ENCODE data around the gene C8B.

The C8B gene

DNA sequence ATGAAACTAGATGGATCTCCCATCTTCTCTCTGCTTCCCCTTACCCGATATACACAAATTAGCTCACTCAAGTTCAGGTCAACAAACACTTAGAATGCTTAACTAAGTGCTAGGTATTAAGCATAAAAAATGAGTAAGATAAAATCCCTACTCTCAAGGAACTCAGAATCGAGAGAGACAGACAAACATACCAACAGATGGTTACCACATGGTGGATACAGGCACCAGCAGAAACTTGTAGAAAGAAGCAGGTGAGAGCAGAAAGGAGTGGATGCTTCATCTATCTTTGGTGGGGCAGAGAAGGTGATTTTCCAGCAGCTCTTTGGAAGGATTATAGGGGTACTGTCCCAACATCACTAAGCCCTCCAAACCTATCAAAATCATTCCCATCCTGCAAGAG is 32.2 kb downstream of the C8B start:
- DNase-seq (ENCODE audit: low read depth in 3 of 3, low spot score in 1 of 3) = no peak

DNA sequence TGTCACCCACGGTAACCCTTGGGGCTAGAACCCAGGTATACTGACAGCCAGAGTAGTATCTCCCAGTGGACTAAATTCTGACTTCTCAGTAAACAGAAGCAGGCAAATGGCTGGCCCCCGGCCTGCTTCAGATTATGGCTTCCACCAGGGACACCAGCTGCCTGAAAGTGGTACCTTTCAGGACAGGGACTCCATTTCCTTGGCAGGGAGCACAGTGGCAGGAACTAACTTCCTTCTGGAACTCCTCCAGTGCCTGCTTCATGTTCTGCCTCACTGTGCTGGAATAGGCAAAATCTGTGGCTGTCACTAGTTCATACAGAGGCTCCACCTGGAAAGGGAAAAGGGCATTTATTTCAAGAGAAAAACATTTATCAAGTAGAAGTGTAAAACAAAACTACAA is 32.7 kb downstream of the C8B start:
- DNase-seq (ENCODE audit: low read depth in 3 of 3, low spot score in 1 of 3) = no peak

DNA sequence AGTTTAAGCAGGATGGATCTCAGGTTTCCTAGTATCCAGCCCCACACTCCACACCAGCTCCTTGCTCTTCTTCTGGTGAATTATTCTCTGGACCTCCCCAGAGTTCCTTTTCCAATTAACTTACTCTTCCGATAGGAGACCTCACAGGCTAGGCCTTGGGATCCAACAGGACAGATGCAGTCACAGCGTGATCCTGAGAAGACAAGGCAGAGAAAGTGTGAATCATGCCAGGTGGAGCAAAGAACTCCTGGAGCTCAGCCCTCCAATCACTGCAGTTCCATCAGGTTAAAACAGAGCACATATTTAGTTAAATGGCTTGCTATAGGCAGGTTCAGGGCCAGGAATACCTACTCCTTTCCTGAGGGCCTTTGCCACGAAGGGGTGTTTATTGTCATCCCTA is 34.1 kb downstream of the C8B start:
- no peak for DNase-seq (ENCODE audit: low read depth in 3 of 3, low spot score in 1 of 3)

DNA sequence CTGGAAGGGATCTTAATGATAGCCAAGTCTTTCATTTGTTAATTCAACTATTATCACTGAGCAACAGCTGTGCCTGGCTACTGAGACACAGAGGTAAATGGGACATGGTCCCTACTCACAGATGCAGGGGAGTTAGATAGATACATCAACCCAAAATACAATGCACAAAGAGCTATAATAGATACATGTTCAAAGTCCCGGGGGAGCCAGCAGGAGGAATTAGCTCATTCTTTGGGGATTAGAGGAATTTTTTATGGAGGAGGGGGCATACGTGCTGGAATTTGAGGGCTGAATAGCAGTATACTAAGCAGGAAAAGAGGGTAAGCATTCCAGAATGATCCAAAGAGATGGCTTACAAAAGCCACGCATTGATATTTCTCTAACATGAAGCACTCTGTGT is 34.6 kb downstream of the C8B start:
- DNase-seq (ENCODE audit: low read depth in 3 of 3, low spot score in 1 of 3) = no peak

DNA sequence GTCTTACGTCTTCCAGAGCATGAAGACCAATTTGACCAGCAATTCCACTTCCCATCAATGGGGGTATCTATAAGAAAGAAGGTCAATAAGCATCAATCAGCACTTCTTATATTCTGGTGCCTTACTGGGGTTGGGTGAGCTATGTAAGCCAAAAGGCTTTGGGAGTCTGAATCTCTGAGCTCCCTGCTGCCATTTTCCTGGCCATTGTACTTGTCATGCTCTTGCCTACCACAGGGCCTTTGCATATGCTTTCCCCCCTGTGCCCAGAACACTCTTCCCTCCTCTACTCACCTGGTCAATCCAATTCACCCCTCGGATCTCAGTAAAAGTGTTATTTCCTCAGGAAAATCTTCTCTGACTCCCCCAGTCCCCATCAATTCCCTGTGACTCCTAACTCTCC is 36.3 kb downstream of the C8B start:
- DNase-seq (ENCODE audit: low read depth in 3 of 3, low spot score in 1 of 3) = no peak

DNA sequence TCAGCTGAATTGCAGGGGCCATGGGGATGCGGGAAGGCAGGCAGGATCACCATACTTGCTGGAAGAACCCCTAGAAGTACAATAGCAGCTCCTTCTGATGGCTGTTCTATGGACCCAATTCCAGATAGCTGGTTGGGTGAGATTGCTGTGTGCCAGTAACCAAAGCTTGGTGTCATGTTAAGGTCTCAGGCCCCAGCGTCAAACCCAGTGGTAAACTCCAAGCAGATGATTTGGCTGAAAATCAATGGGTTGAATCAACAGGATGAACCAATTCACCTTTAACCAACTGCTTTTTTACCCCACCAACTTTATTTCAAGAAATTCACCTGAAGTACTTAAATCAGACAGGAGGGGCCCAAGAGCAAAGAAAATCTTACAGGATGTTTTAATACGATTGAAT is 37.8 kb downstream of the C8B start:
- no peak for DNase-seq (ENCODE audit: low read depth in 3 of 3, low spot score in 1 of 3)

DNA sequence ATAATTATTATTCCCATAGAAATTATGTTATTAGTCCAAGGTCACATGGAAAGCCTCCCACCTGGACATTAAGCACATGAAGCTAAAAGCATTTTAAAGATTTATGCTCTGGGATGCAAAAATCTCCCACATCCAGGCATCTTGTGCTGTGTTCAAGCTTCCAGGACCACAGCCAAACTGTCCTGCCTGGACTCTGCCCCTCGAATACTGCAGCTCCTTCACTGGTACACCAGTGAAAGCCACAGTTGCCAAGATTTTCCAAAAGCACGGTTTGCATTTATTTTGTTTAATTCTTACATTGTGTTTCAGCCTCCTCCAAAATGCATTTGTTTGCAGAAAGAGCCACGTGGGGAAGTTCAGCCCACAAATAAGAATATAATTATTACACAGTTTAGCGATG is 38.6 kb downstream of the C8B start:
- DNase-seq (ENCODE audit: low read depth in 3 of 3, low spot score in 1 of 3) = no peak

DNA sequence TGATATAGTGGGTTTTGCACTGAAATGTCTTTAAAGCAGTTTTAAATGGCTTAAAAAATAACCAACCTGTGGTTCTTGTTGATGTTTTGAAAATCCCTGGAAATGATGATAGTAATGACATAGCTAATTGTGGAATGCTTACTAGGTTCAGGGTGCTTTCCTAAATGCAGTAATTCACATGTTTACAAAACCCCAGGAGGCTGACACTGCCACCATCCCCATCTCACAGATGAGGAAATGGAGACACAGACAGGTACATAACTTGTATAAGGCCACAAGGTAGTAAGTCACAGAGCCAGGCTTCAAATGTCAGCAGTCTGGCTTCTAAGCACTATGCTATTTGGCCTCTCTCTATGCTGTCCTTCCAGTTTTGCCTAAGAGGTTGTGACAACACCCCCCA is 40.6 kb downstream of the C8B start:
- no peak for DNase-seq (ENCODE audit: low read depth in 3 of 3, low spot score in 1 of 3)

DNA sequence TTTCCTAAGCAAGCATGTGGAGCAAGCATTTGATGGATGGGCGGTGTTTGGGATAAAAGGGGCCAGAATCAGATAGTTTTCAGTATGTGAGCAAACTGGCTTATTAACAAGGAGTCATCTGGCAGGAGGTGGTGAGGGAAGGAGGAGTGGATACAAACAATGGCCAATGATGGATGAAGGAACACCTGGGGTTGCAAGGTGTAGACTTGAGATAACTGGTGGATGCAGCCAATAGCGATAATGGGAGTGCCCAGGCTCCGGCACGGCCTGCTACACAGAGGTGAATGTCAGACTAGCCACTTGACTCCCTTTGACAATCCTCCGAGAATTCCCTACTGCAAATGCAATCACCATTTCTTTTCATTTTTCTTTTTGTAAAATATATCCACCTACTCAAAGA is 41.7 kb downstream of the C8B start:
- no peak for DNase-seq (ENCODE audit: low read depth in 3 of 3, low spot score in 1 of 3)

DNA sequence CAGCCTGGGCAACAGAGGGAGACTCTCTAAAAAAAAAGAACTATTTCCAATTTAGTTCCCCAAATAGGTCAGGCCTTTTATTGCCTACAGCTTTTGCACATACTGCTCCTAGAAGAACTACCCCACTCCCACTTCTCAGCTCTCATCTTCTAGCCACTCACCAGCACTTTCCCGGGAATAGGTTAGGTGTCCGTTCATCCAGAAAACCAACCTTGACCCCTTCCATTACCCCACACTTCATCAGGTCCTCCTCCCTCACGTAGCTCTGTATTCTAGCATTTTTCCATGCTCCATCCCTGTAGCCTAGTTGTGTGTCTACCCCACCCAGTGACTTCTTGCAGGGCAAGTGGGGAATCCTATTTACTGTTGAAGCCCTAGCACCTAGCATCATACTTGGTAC is 42.6 kb downstream of the C8B start:
- DNase-seq (ENCODE audit: low read depth in 3 of 3, low spot score in 1 of 3) = no peak

DNA sequence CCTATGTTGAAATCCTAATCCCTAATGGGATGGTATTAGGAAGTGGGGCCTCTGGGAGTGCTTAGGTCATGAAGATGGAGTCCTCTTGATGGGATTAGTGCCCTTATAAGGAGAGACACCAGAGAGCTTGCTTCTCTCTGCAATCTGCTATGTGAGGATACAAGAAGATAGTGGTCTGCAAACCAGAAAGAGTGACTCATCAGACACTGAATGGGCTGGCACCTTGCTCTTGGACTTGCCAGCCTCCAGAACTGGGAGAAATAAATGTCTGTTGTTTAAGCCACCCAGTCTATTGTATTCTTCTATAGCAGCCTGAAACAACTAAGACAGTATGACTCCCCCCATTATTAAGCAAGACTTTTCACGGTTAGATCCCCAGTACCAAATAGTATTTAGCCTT is 43.3 kb downstream of the C8B start:
- DNase-seq (ENCODE audit: low read depth in 3 of 3, low spot score in 1 of 3) = no peak

DNA sequence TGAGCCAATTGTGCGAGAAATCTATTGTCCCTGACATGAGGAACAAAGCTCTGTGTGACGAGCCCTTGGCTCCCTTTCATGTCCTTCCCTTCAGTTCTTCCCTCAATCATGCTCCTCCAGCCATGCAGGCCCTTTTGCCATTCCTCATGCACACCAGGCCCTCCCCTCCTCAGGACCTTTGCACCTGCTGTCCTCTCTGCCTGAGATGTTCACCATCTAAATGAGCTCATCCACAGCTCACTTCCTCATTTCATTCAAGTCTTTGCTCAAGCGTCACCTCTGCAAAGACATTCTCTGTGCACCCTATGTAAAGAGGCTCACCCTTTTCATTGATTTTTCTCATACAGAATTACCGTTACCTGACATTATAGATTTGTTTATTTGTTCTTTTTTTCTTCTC is 43.7 kb downstream of the C8B start:
- DNase-seq (ENCODE audit: low read depth in 3 of 3, low spot score in 1 of 3) = no peak

DNA sequence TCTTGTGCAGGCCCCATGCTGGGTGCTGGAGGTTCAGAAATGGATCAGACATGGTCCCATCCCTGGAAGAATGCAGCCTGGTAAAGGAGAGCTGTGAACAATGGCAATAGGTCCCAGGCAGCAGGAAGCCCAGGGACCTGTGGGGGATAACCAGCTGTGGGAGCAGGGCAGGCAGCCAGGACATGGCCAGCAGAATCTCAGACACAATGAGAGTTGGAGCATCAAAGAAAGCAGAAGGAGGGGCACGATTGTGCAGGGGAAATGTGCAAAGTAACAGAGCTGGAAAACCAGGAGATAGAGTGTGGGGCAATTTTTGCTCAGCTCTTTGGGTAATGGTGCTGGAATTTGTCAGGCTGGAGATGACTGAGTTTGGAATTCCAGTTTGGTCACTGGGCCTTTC is 44.3 kb downstream of the C8B start:
- DNase-seq (ENCODE audit: low read depth in 3 of 3, low spot score in 1 of 3) = no peak

DNA sequence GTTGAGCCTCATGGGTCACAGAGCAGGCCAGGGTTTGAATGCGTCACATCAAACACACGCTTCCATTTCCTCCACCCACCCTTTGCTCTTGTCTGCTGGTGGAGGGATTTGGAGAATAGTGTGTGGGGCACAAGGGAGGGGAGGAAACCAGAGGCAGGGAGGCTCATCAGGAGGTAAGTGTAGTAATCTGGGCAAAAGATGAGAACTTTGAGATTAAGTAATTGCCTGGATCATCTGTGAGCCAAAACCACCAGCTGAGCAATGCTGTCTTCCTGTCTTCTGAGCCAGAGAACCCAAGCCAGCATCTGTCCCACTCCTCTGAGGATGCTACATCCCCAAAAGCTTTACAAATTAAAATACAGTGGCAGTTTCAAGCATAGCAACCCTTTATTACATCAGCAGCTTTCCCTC is 45.2 kb downstream of the C8B start:
- no peak for DNase-seq (ENCODE audit: low read depth in 3 of 3, low spot score in 1 of 3)

DNA sequence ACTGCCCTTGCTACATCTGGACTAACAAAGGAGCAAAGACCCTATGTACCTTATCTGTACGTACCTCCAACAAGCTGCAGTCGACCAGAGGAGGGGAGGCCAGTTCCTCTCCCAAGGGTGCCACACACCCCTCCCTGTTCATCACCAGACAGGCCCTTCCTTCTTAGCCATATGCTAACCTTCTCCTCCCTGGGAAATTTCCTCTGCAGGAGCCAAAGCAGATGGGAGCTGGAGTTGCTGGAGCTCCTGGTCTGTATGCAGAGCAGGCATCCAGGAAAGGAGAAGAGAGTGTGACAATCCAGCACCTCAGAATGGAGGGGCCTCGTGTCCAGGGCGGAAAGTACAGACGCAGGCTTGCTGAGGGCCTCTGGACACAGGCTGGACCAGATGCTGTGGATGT is 48.5 kb downstream of the C8B start:
- DNase-seq (ENCODE audit: low read depth in 3 of 3, low spot score in 1 of 3) = no peak

DNA sequence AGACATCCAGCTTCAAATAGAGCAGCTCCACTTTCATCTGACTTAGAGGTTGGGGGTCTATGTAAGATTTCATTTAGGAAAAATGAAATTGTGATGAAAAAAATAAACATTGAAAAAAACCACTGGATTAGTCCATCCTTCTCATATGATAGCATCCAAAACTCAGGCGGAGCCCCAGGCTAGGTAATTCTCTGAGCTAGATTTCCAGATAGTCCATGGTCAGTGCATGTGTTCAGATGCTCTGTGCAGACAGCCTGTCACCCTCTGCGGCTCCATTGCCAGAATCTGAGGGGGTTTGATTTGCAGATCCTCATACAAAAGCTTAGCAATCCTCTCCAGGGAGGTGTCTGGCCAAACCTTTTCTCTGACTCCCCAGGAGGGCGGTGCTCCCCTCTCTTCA is 49.2 kb downstream of the C8B start:
- no peak for DNase-seq (ENCODE audit: low read depth in 3 of 3, low spot score in 1 of 3)

DNA sequence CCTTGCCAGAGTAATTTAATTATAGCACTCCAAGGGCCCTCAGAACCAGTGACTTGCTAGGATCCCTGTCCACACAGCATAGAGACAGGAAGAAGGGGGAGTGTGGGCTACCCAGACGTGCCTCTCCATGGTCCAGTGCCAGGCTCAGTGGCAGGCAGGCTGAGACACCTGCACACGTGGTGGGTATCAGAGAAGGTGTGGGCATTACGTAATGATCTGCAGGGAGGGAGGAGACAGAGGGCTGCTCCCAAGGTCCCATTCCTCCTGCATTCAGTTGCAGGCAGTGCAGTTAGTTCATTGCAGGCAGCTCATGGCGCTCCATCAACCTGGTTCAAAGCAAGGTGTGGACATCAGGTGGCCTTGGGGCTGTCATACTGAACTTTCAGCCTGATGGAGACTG is 49.9 kb downstream of the C8B start:
- no peak for DNase-seq (ENCODE audit: low read depth in 3 of 3, low spot score in 1 of 3)

DNA sequence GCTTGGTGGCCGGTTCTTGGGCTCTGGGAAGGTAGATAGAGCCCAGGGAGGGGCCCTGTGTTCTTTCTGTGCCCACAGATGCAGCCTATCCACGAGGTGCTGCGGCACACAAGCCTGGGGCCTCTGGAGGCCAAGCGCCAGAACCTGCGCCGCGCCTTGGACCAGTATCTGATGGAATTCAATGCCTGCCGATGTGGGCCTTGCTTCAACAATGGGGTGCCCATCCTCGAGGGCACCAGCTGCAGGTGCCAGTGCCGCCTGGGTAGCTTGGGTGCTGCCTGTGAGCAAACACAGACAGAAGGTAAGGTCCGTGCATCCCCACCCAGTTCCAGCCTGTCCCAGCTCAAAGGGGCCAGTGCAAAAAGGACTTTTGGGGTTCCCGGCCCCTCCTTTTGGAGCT is 53.5 kb downstream of the C8B start:
- DNase-seq (ENCODE audit: low read depth in 3 of 3, low spot score in 1 of 3) = no peak

DNA sequence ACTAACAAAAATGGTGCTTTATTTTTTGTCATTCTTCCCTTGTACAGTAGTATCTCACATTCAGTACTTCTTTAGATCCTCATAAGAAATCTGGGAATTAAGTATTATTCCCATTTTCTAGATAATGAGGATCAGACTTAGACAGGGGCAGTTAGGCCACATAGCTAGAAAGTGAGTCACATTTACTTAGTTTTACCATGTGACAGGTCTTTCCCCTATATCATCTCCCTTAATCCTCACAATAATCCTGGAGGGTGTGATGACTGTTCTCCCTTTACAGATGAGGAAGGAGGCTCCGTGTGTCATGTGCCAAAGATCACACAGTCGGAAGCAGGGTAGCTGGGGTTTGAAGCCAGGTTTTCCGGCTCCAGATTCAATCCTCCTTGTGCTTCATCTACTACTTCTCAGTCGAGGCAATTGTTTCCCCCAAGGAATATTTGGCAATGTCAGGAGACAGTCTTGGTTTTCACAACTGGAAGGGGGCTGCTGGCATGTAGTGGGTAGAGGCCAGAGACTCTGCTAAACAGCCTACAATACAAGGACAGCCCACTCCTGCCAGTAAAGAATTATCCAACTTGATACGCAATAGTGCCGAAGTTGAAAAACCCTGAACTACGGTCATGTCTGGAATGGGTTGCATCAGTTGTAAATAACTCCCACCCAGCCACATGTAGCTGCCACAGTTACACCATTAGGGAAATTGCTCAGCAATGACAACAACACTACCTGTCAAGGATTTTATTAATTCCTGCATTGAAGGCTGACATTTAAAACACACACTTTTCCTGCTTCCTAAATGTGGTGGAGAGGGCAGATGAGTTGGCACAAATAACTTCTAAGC is 54.5 kb downstream of the C8B start:
- DNase-seq (ENCODE audit: low read depth in 3 of 3, low spot score in 1 of 3) = no peak

DNA sequence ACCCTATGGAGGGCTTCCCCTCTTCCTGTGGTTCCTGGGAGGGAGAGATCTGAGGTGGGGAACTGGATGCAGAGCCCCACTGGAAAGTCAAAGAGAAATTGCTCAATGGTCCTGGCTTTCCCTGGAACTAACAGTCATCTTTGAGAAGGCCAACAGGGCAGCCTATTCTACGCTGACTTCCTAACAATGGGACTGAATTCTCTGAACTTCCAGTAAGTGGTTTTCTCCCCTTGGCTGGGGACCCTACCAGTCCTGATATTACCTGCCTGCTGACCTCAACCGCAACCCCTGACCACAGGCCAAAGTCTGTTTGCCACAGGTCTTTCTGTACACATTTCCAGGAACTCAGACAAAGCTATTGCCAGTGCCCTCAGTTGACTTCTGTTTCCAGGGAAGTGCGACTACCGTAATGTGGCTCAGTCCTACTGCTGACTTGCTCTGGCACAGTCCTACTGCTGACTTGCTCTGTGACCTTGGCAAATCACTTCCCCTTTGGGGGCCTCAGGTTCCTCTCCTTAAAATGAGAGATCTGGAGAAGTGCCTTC is 55.3 kb downstream of the C8B start:
- DNase-seq (ENCODE audit: low read depth in 3 of 3, low spot score in 1 of 3) = no peak

DNA sequence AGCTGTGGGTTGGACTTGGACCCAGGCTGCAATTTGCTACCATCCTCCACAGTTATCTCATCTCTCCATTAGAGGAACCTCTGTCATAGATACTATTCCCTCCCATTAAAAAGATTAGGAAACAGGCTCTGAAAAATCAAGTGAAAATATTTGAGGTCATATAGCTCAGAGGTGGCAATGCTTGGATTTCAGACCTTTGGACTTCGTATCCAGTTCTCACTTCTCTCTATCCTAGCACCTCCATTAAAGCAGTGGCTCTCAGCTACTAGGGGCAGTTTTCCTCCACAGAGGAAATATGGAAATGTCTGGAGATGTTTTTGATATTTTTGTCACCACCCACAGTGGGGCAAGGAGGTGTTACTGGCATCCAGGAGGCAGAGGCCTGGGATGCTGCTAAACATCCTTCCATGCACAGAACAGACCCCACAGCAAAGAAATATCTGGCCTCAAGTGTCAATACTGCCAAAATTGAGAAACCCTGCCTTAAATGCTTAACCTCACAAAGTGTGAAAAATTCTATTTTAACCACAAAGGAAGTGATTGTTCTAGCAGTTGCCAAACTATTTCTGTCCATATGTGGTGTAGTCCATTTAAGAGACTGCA is 57.1 kb downstream of the C8B start:
- DNase-seq (ENCODE audit: low read depth in 3 of 3, low spot score in 1 of 3) = no peak

DNA sequence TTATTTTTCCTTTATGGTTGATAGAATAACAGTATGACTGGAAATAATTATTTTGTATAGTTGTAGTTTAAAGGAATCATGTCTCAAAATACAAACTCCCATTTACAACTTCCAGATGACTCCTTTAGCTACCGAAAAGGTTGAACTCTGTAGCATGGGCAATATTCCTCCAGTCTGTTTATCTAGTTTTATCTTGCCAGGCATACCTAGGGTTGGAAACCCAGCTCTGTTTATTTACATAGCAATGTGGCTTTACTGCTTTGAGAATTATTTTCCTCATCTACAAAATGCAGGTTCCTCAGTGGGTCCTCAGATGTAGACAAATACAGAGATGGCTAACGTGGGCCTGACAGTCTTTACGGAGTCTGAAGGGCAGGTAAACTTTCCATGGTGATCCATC is 60.1 kb downstream of the C8B start:
- no peak for DNase-seq (ENCODE audit: low read depth in 3 of 3, low spot score in 1 of 3)
